Stimulated activated CD4-positive, alpha-beta T cell treated with anti-CD3 and anti-CD28 coated beads, Interleukin-1b, Interleukin-23, amount 100 ng/mL, for 4 hours (primary cell): ENCODE measurements around the gene APBB3.
A peak's percentile ranks its signal among the peaks of the same experiment; 100 is the strongest.
"Not testable (repeated sequence)": the region's sequence is repeated elsewhere in the genome, so short reads cannot be mapped to it uniquely, and the experiment has no call there.

Experiments used
- DNase-seq, 2 donors: peaks; one replicate each; pipeline ENCODE4 v3.0.0-alpha.2; 2020; ENCODE audit warnings: low read depth in 2 of 2

Gene APBB3, protein sequence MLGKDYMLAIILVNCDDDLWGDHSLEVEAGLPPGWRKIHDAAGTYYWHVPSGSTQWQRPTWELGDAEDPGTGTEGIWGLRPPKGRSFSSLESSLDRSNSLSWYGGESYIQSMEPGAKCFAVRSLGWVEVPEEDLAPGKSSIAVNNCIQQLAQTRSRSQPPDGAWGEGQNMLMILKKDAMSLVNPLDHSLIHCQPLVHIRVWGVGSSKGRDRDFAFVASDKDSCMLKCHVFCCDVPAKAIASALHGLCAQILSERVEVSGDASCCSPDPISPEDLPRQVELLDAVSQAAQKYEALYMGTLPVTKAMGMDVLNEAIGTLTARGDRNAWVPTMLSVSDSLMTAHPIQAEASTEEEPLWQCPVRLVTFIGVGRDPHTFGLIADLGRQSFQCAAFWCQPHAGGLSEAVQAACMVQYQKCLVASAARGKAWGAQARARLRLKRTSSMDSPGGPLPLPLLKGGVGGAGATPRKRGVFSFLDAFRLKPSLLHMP

DNA sequence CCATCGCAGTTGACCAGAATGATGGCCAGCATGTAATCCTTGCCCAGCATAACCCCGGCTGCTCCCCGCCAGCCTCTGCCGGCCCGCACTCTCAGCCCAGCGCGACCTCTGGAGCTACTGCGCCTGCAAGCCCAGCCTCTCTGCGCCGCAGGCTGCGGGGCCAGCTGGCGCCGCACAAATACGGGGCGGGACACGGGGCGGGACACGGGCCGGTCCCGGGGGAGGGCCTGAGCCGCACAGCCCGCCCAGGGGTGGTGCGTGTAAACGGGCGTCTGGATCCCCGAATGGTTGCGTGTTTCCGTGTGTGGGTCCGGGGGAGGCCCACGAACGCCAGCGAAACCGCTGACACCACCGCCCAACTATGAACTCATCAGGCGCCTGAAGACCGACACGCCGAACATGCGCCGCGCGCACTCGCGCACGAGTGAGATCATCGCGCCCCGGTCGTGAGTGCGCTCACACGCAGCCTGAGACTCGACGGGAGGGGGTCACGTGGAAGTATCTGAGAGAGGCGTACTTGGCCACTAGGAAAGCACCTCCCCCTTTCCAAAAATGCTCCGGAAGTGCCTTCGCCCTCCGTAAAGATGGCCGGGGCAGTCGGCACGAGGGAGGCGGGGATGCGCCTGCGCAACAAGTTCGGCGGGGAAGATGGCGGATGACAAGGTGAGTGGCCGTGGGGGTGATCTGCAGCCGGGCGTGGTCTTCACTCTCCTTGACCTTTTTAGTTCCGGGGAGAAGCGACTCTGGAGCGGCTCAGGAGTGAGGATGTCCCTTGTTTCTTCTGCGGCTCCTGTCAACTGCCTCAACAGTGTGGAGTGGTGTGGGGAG, at the start of gene APBB3, which contains the start of gene SLC35A4:
TSS of gene APBB3 (minus strand) at position 403 of the 828 bp plus-strand sequence. CDS start at position 50, 353 bp downstream.
TSS of gene SLC35A4 (plus strand) at position 633 of the 828 bp plus-strand sequence. CDS start 2,342 bp downstream, outside the sequence.
- DNase-seq: peak; percentile 89 to 95

DNA sequence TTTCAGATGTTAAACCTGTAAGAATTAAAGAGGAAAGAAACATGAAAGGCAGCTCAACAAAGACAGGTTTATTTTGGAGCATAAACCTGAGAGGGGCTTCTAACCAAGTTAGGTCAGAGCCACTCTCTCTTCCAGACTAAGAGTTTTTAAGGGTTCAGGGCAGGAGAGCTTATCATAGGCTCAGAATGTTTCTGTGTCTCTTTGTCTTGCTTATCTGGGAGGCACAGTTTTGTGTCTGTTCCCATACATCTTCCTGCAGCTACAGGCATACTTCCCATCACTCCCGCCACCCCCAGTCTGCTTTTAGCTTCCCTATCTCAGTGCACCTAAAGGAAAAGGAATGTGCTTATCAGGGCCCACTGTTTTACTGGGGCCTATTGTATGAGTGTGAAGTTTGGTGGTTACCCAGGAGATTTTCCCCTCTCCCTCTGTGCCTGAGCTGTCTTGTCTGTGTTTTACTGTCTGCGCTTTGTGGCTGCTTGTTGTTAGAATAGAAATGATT, 46.7 kb upstream of the APBB3 start:
- no peak for DNase-seq

DNA sequence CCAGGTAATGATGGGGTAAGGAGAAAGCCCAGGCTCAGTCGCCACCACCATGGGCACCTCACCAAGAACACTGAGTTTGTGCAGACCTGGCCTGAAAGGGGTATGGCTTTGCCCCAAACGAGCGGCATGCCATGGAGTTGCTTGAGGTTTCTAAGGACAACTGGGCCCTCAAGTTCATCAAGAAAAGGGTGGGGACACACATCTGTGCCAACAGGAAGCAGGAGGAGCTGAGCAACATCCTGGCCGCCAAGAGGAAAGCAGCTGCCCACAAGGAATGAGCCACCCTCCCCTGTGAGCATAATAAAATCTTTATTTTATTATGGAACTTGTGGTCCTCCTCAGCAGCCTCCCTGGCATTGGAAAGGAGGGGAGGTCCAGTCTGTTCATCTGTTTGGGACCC, 44.7 kb upstream of the APBB3 start:
- no peak for DNase-seq

DNA sequence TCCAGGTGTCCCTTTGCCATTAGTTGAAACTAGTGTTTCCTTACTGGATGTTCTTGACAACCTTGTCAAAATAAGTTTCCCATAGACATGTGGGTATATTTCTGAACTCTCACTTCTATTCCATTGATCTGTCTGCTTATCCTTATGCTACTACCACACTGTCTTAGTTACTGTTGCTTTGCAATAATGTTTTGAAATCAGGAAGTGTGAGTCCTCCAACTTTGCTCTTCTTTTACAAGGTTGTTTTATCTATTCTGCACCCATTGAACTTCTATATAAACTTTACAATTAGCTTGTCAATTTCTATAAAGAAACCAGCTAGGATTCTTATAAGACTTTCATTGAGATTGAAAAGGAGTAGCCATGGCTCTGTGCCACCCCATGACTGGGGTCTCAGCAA, 44.3 kb upstream of the APBB3 start:
- no peak for DNase-seq

DNA sequence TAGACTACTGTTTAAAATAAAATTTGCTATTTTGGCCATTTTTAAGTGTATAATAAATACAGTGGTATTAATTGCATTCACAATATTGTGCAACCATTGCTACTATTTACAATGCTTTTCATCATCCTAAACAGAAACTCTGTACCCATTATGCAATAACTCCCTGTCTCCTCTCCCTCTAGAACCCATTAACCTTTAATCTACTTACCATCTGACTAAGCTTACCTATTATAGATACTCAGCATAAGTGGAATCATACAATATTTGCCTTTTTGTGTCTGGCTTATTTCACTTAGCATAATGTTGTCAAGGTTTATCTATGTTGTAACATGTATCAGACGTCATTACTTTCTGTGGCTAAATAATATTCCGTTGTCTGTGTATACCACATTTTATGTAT, 42.6 kb upstream of the APBB3 start:
- DNase-seq: no peak

DNA sequence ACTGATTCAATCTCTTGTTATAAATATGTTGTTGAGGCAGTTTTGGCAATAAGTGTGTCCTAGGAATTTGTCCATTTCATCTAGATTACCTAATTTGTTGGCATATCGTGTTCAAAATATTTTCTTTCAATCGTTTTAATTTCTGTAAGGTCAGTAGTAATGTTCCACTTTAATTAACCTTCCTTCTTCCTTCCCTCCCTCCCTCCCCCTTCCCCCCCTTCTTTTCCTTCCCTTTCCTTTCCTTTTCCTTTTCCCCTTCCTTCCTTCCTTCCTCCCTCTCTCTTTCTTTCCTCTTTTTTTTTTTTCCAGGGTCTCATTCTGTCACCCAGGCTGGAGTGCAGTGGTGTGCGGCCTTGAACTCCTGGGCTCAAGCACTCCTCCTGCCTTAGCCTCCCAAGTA, 41.5 kb upstream of the APBB3 start:
- no peak for DNase-seq

DNA sequence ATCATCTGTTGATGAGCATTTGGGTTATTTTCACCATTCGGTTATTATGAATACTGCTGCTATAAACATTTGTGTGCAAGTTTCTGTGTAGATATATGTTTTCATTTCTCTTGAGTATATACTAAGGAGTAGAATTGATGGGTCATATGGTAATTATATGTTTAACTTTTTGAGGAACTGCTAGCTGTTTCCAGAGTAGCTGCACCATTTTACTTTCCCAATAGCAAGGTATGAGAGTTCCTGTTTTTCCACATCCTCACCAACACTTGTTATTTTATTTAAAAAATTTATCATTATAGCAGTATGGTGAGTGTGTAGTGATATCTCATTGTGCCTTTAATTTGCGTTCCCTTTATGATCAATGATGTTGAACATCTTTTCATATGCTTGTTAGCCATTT, 39.3 kb upstream of the APBB3 start:
- DNase-seq: no peak

DNA sequence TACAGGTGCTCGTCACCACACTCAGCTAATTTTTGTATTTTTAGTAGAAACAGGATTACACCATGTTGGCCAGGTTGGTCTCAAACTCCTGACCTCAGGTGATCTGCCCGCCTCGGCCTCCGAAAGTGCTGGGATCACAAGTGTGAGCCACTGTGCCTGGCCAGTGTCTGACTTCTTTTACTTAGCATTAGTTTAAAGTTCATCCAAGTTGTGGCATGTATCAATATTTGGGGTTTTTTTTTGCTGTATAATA, 39.0 kb upstream of the APBB3 start:
- DNase-seq: not testable (repeated sequence)

DNA sequence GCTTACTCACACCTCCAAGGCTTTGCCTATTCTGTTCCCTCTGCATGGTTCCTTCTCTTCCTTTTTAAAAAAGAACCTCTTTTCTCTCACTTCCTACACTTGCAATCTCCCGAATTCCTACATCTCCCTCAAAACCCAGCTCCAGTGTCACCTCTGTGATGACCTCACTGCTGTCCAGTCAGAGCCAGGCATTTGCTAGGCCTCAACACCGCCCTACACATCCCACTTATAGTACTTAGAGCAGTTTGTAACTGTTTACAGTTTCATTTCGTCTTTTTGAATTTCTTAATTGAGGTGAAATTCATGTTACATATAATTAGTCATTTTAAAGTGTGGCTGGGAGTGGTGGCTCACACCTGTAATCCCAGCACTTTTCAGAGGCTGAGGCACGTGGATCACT, 37.7 kb upstream of the APBB3 start:
- DNase-seq: no peak

DNA sequence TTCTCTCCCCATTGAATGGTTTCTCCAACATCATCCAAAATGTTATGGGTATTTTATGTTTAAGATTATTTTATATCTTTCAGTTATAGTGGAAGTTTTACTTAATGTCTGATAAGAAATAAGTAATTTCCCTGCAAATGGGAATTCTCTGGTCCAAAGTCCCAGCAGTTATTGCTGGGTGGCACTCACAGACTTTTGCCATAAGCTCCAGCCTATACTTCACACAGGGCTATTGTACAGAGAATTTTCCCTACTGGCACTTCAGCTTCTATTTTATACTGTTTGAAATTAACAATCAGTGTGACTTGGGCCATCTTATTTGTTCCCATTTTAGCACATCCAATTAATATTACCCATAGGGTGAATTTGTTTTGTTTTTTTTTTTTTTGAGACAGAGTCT, 35.7 kb upstream of the APBB3 start:
- DNase-seq: no peak

DNA sequence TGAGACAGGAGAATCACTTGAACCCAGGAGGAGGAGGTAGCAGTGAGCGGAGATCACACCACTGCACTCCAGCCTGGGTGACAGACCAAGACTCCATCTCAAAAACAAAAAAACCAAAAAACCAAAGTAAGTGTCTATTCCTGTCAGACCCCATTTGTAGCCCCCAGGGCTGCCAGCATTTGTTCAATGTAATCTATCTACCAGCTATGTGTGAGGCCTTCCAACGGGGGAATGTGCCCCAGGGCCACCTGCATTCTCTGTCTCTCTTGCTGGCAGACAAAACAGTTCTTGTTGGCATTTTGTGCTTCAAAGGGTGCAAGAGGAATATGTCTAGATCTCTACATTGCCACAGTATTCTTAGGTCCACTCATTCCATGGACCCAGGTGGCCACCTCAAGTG, 34.4 kb upstream of the APBB3 start:
- no peak for DNase-seq

DNA sequence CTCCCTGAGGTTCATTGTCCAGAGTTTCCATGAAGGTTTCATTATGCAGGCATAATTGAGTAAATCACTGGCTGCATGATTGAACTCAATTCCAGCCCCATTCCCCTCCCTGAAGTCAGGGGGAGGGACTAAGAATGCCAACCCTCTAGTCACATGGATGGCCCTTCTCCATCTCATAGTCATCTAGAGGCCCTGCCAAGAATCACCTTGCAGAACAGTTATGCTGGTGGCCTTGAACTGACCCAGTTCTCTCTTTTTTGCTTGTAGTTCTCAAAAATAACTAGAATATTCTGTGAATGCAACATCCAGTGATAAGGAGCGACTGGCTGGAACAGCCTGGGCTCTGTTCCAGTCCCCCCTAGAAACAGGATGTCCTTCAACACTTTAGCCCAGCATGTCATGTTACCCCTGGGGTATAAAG, 31.9 kb upstream of the APBB3 start:
- no peak for DNase-seq

DNA sequence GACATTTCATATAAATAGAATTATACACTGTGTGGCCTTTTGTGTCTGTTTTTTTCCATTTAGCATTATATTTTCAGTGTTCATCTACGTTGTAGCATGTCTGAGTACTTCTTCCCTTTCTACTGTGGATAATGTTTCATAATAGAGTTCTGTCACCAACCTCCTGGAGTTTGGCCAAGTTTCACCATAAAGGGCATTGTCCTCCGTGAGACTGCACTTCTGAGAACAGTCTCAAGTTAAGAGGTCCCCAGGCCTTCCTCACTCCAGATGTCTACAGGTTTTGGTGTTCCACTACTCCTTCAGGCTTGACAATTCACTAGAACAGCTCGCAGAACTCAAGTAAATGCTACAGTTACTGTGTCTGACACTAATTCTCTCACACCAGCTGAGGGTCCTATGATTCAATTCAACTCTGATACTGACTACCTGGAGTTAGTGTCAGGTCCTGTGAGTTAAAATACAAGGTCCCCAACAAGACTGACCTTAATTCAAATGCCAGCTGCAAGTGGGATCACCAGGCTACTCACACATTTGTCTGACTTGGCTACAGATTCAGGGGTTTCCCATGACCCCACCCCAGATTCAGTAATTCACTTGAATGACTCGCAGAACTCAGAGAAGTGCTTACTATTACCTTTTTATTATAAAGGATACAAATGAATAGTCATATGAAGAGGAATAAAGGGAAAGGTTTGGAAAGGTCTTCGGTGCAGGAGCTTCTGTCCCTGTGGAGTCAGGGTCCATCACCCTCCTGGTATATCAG, 31.3 kb upstream of the APBB3 start:
- no peak for DNase-seq

DNA sequence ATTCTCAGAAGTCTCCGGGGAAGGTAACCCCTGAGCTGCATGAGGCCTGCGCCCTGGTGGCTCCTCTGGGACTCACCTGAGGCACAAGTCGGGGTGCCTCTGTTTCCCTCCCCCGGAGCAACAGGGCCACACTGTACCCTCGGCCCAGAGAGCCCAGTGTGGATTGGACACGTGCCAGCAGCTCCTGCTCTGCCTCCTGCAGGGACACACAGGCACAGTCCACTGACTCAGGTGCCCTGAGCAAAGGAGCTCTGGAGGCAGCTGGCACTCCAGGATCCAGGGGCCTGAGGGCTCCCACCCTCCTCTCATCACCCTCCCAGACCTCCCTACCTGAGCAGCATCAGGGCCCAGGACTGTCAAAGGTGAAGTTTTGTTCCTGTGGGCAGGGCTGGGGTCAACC, 29.8 kb upstream of the APBB3 start:
- DNase-seq: no peak

DNA sequence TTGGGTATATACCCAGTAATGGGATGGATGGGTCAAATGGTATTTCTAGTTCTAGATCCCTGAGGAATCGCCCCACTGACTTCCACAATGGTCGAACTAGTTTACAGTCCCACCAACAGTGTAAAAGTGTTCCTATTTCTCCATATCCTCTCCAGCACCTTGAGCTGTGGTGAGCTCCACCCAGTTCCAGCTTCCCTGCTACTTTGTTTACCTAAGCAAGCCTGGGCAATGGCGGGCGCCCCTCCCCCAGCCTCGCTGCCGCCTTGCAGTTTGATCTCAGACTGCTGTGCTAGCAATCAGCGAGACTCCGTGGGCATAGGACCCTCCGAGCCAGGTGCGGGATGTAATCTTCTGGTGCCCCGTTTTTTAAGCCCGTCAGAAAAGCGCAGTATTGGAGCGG, 28.7 kb upstream of the APBB3 start:
- DNase-seq: not testable (repeated sequence)

DNA sequence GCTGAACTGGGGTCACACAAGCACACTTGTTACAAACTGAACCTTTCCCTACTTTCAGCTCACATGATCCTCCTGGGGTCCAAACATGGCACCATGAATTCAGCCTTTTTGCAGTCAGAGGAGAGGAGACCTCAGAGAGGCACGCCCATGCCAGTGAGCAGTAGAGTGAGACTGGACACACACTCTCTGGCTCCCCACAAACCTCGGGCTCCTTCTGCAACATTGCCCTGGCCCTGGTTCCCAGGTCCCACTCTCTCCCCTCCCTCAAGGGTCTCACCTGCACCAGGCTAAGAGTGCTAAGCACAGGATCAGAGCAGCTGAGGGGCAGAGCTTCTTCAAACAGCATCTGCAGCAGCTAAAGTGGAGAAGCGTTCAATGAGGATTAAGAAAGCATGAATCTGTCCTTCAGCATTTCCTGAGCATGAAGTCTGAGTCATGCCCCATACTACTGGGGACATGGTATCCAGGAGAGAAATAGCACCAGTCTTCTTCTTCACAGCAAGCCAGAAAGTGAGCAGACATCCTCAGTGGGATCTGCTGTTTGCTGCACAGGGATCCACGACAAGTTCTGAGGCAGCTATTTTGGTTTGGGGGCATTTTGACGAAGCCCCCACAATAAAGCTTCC, 27.5 kb upstream of the APBB3 start:
- no peak for DNase-seq

DNA sequence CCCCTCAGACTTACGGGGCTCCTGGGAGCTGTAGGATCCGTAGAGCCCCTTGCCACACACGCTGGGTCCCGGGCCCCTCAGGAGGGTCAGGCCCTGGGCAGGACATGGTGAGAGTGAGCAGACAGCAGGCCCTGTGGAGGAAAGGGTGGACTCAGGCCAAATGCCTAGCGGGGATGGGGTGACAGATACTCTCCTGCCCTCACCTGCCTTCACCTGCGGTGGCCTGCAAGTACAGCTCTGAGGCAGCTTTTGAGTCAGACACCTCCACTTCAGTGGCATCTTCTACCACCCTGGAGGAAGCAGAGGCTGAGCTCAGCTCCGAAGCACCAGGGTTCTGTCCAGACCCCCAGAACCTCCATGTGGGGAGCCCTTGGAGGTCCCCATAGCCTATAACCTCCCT, 26.5 kb upstream of the APBB3 start:
- DNase-seq: no peak

DNA sequence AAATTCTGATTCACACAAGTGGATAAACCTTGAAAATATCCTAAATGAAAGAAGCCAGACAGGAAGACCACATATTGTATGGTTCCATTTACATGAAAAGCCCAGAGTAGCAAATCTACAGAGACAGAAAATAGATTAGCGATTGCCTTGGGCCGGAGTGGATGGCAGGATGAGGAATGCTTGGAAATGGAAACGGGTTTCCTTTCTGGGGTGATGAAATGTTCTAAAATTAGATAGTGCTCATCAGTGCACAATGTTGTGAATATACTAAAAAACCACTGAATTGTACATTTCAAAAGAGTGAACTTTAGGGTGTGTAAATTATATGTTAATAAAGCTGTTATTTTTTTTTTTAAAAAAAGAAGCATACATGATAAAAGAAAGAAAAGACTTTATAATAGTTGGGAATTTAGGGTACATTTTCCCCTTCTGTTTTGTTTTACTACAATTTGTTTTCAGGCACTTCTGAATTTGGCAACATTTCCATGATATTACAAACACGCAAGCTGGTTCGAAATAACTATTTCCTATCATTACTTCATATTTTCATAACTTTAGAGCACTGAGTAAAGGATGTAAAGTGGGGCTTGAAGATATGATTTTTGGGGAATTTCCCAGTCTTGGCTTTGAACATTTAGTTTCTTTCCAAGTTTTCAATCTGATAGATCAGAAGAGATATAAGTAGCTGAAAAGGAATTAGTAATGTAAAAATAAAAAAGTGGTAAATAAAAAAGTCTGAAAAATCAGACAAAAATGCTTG, 24.1 kb upstream of the APBB3 start:
- no peak for DNase-seq

DNA sequence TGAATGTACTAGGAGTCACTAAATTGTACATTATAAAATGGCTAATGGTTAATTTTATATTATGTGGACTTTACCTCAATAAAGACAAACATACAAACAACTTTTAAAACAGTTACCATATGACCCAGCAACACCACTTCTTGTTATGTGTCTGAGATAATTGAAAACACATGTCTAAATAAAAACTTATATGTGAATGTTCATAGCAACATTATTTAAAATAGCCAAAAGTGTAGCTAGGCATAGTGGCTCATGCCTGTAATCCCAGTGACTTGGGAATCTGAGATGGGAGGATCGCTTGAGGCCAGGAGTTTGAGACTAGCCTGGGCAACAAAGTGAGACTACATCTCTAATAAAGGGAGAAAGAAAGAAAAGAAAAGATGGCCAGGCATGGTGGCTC, 23.1 kb upstream of the APBB3 start:
- no peak for DNase-seq

DNA sequence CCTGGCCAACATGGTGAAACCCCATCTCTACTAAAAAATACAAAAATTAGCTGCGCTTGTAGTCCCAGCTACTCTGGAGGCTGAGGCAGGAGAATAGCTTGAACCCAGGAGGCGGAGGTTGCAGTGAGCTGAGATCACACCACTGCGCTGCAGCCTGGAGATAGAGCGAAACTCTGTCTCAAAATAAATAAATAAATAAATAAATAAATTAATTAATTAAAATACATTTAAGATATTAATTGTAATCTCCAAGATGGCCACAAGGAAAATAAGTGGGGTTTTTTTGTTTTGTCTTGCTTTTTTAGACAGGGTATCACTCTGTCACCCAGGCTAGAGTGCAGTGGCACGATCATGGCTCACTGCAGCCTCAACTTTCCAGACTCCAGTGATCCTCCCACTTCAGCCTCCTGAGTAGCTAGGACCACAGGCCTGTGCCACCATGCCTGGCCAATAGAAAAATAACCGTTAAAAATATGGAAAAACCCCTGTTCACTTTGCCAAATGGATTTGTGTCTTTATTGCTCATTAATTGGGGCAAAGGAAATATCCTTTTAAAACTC, 14.9 kb upstream of the APBB3 start:
- not testable (repeated sequence) for DNase-seq
